Amygdala (tissue), 56 donors: ENCODE data around the gene BICDL2.
"Not testable (repeated sequence)": the region's sequence is repeated elsewhere in the genome, so short reads cannot be mapped to it uniquely, and the experiment has no call there.

ENCODE experiments used
- DNase-seq, 56 donors: peaks; one replicate each; lab custom pipeline; 2025; lab: John Stamatoyannopoulos, UW

Gene BICDL2, protein sequence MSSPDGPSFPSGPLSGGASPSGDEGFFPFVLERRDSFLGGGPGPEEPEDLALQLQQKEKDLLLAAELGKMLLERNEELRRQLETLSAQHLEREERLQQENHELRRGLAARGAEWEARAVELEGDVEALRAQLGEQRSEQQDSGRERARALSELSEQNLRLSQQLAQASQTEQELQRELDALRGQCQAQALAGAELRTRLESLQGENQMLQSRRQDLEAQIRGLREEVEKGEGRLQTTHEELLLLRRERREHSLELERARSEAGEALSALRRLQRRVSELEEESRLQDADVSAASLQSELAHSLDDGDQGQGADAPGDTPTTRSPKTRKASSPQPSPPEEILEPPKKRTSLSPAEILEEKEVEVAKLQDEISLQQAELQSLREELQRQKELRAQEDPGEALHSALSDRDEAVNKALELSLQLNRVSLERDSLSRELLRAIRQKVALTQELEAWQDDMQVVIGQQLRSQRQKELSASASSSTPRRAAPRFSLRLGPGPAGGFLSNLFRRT

DNA sequence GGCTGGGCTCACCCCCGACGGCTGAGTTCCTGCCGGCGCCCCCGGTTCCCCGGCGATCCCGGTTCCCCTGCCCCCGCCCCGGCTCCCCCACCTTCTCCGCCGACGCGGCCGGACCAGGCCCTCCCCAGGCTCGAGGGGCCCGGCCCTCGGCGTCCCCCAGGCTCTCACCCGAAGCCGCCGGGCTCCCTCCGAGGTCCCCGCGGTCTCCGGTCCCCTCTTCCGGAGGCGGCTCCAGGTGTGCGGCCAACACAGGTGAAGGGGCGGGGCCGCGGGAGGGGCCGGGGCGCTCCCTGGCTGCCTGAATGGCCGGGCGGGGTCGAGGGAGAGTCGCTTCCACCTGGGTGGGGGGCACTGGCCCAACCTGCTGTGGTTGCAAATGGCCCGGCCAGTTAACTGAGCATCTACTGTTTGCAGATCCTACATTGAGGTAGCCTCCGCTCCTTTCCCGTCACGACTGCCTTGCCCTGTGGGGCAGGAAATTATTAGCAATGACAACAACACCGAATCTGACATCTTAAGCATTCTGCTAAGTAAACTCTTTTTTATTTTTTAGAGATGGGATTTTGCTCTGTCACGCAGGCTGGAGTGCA is at the start of gene BICDL2:
BICDL2 (minus strand) TSS at position 219 of the 590 bp plus-strand sequence. CDS start 1,448 bp downstream, outside the sequence.
- DNase-seq: no peak

DNA sequence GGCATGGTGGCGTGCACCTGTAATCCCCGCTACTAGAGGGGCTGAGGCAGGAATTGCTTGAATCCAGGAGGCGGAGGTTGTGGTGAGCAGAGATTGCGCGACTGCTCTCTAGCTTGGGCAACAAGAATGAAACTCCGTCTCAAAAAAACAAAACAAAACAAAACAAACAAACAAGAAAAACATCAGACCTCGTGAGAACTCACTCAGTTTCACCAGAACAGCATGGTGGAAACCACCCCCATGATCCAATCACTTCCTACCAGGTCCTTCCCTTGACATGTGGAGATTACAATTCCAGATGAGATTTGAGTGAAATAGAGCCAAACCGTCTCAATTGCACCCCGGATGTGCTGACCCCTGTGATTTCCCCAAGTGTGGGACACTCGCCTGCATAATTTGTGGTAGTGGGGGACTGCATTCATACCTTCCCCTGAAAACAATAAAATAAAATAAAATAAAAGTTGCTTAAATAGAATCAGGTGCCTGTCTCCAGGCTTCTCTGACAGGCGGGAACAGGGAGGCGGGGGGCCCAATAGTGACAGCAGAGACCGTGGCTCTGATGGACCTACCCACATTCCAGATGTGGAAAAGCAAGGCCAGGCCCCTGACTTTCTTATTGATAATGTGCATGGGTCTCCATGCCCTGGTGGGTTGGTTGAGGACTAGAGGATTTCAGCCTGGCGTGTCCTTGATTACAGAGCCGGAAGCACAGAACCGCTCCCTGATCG is 49.3 kb upstream of the BICDL2 start:
- no peak for DNase-seq

GRCh38 chr16:3084969-3085670 is 48.4 kb upstream of the BICDL2 start:
- no peak for DNase-seq

- DNase-seq: no peak
These were observed 47.7 kb upstream of the BICDL2 start for GRCh38 chr16:3084491-3084890.

DNA sequence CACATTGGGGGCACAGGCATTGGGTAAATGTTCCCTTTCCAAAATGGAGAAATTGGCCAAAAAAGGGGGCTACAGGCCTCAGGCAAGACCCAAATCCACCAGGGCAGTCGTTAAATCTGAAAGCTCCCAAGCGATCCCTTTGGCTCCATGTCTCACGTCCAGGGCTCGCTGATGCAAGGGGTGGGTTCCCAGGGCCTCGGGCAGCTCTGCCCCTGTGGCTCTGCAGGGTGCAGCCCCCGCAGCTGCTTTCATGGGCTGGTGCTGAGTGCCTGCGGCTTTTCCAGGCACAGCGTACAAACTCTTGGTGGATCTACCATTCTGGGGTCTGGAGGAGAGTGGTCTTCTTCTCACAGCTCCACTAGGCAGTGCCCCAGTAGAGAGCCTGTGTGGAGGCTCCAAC is 46.7 kb upstream of the BICDL2 start:
- not testable (repeated sequence) for DNase-seq

- DNase-seq: not testable (repeated sequence)
These were observed 45.2 kb upstream of the BICDL2 start for GRCh38 chr16:3081957-3082356.

GRCh38 chr16:3080024-3080423 is 43.3 kb upstream of the BICDL2 start:
- no peak for DNase-seq

- DNase-seq: no peak
These were observed 39.8 kb upstream of the BICDL2 start for GRCh38 chr16:3076577-3076976.

GRCh38 chr16:3075946-3076345 is 39.2 kb upstream of the BICDL2 start:
- not testable (repeated sequence) for DNase-seq

- no peak for DNase-seq
These were observed 38.8 kb upstream of the BICDL2 start for GRCh38 chr16:3075523-3075915.

GRCh38 chr16:3074860-3075522 is 38.2 kb upstream of the BICDL2 start:
- no peak for DNase-seq

- DNase-seq: no peak
These were observed 36.7 kb upstream of the BICDL2 start for GRCh38 chr16:3073448-3073847.

GRCh38 chr16:3072576-3073263 is 36.0 kb upstream of the BICDL2 start:
- not testable (repeated sequence) for DNase-seq

GRCh38 chr16:3072148-3072547 is 35.4 kb upstream of the BICDL2 start:
- not testable (repeated sequence) for DNase-seq

DNA sequence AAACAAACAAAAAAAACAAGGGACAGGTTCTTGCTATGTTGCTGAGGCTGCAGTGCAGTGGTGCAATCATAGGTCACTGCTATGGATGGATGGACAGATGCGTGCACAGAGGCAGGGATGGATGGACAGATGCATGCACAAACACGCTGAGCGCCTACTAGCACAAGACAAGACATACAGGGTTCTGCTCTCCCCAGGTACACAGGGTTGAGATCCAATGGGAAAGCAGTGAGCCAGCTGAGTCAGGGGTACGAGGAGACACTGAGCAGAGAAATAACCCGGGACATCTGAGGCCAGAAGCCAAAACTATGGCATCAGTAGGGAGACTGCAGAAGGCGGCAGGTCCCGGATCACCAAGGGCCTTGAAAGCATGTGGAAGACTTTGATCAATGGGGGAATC is 34.9 kb upstream of the BICDL2 start:
- no peak for DNase-seq

DNA sequence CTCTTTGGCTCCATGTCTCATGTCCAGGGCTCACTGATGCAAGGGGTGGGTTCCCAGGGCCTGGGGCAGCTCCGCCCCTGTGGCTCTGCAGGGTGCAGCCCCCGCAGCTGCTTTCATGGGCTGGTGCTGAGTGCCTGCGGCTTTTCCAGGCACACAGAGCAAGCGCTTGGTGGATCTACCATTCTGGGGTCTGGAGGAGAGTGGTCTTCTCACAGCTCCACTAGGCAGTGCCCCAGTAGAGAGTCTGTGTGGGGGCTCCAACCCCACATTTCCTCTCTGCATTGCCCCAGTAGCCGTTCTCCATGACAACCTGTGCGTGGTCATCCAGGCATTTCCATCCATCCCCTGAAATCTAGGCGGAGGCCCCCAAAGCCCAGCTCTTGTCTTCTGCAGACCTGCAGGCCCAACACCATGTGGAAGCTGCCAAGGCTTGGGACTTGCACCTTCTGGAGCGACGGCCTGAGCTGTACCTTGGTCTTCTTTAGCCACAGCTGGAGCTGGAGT is 33.9 kb upstream of the BICDL2 start:
- no peak for DNase-seq

GRCh38 chr16:3069146-3069545 is 32.4 kb upstream of the BICDL2 start:
- not testable (repeated sequence) for DNase-seq

DNA sequence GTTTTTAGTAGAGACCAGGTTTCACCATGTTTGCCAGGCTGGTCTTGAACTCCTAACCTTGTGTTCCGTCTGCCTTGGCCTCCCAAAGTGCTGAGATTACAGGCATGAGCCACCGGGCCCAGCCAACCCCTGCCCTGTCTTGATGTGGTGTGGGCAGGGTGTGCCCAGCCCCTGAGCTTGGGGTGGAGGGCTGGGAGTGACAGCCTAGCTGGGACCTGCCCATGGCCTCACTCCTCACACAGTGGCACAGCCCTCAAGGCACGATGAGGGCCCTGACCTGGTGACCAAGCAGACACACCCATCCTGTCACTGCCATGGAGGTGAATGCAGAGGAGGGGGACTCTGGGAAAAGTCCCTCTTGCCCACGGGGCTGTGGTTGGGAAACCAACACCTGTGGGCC is 31.7 kb upstream of the BICDL2 start:
- no peak for DNase-seq

DNA sequence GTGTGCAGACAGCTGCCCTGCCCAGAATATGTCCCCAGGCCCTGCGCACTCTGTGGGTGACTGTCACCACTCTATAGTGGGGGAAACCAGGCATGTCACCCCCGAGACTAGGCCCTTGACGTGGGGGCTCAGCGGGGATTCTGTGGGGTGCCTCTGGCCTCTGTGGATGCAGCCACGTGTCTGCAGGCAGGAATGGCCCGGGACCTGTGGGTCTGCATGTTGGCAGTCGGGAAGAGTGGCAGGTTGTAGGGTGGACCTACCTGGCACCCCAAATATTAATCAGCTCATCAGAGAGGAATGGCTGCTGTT is 29.6 kb upstream of the BICDL2 start:
- no peak for DNase-seq
